GM18951 (cell line): ENCODE results near the gene CCR5.

Source experiments
- POLR2A ChIP-seq: IDR thresholded peaks from 4 replicates; pipeline ENCODE4 v1.6.1; 2011; ENCODE audit warnings: mild to moderate bottlenecking; ENCODE audit not compliant: insufficient read length, insufficient read depth; ENCODE audit errors: extremely low read depth
- in situ Hi-C: fragments of 300-500 bp; cut with MboI; formaldehyde crosslinking; loops from one replicate; pipeline ENCODE4 v1.12.0; 2022; ENCODE audit warnings: low sequenced_read_pairs, mixed read lengths, inconsistent platforms; ENCODE audit not compliant: unreplicated experiment

Gene CCR5

DNA sequence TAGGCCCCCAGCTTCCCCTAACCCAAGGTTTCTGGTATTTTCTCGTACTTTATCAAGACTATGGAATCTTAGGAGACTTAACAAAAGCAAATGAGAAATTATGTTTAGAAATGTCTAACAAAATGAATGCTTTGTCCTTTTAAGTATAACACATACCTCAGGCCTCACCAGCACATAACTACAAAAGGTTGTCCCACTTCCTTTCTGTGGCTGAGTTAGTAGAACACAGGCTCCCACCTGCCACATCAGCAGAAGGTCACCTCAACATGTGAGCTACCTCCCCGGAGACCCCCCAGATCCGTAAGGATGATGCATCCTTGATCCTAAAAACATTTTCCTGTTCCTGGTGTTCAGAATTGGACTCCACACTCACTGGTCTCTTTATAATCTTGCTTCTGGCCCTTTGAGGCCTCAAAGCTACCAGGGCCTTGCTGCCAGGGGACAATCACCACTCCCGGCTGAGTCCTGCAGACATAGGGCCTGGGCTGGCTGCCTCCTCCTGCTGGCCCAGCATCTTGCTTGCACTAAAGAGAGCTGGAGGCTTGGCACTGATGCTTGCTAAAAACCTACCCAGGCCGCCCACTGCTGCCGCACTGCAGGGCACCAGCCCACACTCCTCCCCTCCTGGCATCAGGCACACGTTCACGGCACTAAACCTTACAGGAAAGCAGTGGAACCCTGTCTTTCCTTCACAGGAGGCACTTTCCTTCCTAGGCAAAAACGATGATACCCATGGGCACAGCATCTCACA, 39.2 kb downstream of the CCR5 start:
- no peak for TF ChIP-seq POLR2A
- in situ Hi-C loops = no loop called here

GRCh38 chr3:46410669-46411068, 39.9 kb downstream of the CCR5 start:
- in situ Hi-C loops = no loop called here
- no peak for TF ChIP-seq POLR2A

DNA sequence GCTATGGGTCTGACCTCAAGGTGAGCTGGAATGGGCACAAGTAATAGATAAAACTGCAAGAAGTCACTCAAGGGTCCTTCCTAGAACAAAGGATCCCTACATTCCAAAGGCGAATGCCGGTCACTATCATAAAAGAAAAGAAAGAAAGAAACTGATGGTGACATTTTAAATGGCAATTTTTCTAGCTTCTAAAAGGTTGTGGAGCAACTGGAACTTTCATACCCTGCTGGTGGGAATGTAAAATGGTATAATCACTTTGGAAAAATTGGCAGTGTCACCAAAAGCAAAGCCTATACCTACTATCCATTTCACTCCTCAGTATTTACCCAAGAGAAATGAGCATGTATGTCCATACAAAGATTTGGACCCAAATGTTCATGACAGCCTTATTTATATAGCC, 40.5 kb downstream of the CCR5 start:
- no peak for TF ChIP-seq POLR2A
- in situ Hi-C loops = no loop called here

GRCh38 chr3:46412786-46413298, 42.1 kb downstream of the CCR5 start:
- no peak for TF ChIP-seq POLR2A
- in situ Hi-C loops = no loop called here

DNA sequence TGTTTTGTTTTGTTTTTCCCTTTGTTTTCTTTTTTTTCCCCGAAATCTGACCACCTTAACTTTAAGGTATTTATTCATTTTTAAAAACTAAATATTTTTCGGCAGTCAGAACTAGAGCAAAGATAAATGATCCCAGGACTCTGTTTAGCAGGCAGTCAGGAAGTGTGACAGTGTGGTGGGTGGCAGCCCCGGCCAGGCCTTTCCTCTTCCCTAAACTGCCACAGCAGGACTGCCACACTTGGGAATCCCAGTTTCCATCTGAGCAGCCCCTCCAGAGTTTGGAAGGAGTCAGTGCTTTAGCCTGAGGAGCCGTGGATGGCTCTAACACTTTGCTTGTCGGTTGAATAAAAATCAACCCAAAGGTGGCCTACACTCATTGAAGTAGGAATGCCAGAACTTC, 43.2 kb downstream of the CCR5 start:
- TF ChIP-seq POLR2A = no peak
- in situ Hi-C loops = no loop called here

DNA sequence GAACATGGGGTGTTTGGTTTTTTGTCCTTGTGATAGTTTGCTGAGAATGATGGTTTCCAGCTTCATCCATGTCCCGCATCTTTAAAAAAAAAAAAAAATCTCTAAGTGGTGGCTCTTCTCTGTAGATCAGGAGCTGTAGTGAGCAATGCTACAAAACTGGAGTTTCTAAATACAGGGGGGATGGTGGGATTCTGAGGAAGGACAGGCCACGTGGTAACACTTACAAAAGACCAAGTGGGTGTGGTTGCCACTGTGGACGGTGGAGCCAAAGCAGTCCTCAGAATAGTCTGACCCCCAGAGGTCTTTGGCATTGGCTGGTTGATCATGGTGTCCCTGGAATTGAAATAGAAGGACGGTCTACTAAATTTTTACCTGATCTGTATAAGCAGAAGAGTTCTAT, 44.0 kb downstream of the CCR5 start:
- in situ Hi-C loops = no loop called here
- no peak for TF ChIP-seq POLR2A

DNA sequence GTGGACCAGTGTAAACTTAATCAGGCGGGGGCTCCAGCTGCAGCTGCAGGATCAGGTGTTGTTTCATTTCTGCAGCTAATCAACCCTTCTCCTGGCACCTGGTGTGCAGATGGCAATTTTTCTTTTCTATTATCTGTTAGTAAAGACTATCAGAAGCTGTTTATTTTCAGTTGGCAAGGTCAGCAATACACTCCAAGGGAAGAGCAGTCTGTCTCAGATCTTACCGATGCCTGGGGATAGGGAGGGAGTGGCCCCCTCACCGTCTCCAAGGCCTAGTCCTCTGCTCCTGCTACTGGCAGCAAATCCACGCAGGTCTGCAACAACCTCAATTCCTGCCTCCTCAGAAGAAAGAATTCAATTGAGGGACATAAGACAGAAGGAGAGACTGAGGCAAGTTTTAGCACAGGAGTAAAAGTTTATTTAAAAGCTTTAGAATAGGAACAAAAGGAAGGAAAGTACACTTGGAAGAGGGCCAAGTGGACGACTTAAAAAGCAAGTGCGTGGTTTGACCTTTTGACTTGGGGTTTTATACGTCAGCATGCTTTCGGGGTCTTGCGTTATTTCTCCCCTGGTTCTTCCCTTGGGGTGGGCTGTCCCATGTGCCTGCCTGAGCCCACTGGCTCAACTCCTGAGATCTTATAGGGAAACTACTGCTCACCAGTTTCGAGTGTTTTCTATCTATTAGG, 45.5 kb downstream of the CCR5 start:
- in situ Hi-C loops = no loop called here
- TF ChIP-seq POLR2A = no peak

- in situ Hi-C loops = no loop called here
- no peak for TF ChIP-seq POLR2A
Observed at GRCh38 chr3:46416811-46417510, 46.2 kb downstream of the CCR5 start.

DNA sequence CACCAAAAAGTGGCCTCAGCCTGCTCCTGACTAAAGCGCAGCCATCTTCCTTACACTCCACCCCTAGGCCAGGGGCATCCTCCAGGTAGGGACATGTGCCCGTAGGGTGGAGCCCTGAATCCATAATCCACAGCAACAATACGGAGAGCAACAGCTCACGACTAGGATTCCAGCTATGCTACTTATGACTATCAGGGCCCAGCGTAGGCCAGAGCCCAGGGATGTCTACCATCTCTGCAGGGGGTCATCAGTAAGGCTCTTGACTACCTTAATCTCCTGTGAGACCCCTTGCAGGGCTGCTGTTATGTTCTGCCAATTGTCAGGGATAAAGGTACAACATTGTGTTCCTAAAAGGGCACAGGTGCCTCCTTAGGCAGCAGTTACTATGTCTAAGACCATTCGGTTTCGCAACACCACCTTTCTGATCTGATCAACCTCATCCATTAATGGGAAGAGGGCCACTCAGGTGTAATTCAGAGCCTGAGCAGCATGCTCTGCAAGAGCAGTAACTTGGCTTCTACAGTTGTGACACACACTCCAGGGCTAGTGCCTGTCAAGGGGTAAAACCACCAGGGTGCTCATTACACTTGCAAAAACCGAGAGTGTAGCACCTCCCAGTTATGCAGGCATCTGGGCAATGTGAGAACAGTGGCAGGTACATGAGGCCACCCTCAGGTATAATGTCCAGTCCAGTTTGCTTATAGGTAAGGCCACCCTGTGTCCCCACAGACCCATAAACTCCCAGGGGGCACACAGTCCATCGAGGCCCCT, 47.3 kb downstream of the CCR5 start:
- in situ Hi-C loops = no loop called here

GRCh38 chr3:46419816-46420215, 49.1 kb downstream of the CCR5 start:
- TF ChIP-seq POLR2A = no peak
- in situ Hi-C loops = no loop called here

More for the DNA sequence above, 47.3 kb downstream of the CCR5 start:
- no peak for TF ChIP-seq POLR2A

DNA sequence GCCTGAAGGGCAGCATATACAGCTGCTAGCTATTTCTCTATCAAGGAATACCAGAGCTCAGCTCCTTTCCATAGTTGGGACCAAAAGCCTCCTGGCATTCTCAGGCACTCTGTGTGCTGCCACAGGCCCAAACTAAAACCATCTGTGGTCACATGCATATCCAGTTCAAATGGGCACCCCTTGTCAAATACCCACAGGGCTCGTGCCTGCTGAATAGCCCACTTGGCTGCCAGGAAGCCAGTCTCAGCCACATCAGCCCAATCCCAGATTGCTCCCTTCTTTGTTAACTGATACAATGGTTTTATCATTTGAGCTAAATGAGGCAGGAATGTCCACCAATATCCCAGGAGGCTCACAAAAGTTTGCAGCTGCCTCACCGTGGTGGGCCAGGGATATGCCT, 50.2 kb downstream of the CCR5 start:
- in situ Hi-C loops = no loop called here
- TF ChIP-seq POLR2A = no peak

DNA sequence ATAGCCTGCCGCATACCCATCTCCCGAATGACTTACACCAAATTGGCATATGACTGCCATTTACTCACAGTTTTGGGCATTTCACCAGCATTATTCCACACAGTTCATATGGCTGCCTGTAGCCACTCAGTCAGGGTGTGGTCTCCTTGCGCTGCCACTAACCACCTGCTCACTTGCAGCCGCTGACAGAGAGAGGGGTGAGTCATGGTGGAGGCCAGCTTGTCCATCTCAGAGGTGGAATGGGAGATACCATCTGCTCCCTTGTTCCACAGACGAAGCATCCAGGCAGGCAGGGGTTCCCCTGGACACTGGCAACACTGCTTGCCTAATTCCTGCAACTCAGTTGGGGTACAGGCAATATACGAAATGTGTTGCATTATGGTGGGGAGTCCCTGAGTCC, 51.9 kb downstream of the CCR5 start:
- in situ Hi-C loops = no loop called here
- no peak for TF ChIP-seq POLR2A

- TF ChIP-seq POLR2A = no peak
- in situ Hi-C loops = no loop called here
Observed at GRCh38 chr3:46423588-46423987, 52.8 kb downstream of the CCR5 start.
